NT2/D1 (cell line): ENCODE measurements around the gene GMDS.

ENCODE experiments used
- DNase-seq: peaks from one replicate; pipeline ENCODE4 v3.0.0-alpha.2; 2011; ENCODE audit warnings: low read depth, low spot score
- H3K27me3 ChIP-seq: 2 replicates; pipeline ENCODE4 v1.6.0; 2011; ENCODE audit warnings: mild to moderate bottlenecking; ENCODE audit not compliant: insufficient read length, insufficient read depth
- H3K36me3 ChIP-seq: 2 replicates; pipeline ENCODE4 v1.6.1; 2011; ENCODE audit warnings: mild to moderate bottlenecking, low read length, mixed read lengths; ENCODE audit not compliant: insufficient read depth, insufficient read length
- H3K4me1 ChIP-seq: 2 replicates; pipeline ENCODE4 v1.5.1; 2011; ENCODE audit not compliant: insufficient read depth, insufficient read length
- H3K4me3 ChIP-seq: 2 replicates; pipeline ENCODE4 v1.5.1; 2011; ENCODE audit warnings: low read depth; ENCODE audit not compliant: insufficient read length
- H3K9ac ChIP-seq: 2 replicates; pipeline ENCODE4 v1.6.0; 2011; ENCODE audit warnings: low read depth; ENCODE audit not compliant: insufficient read length
- H3K9me3 ChIP-seq: 2 replicates; pipeline ENCODE4 v1.5.1; 2011; ENCODE audit warnings: mild to moderate bottlenecking, low read length; ENCODE audit not compliant: insufficient read depth
- SUZ12 ChIP-seq: IDR thresholded peaks from 2 replicates; pipeline ENCODE4 v1.6.1; 2011; ENCODE audit not compliant: insufficient read length, insufficient read depth; ENCODE audit errors: extremely low read depth
- YY1 ChIP-seq: IDR thresholded peaks from 2 replicates; pipeline ENCODE4 v1.6.1; 2011; ENCODE audit not compliant: insufficient read length, insufficient read depth
- ZNF274 ChIP-seq: IDR thresholded peaks from 2 replicates; pipeline ENCODE4 v1.6.1; 2011; ENCODE audit warnings: mild to moderate bottlenecking, low read depth, low read length

The GMDS gene

DNA sequence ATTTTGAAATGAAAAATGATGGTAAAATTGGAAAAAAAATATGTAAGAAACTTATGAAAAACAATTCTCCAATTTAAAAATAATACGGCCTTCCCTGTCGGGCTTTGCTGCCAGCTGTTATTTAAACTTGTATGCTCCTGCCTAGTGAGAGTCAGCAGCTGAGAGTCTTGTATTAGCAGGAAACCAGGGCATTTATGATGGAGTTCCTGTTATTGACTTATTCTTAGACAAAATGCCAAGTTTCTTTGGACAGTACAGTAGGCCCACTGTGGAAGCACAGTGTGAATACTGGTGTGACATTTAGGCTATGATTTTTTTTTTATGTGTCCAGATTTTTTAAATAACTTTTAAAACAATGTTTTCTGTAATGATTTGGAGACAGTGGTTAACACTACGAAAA is 42.1 kb downstream of the GMDS start:
- H3K9ac ChIP-seq = no peak overlapping the region
- TF ChIP-seq ZNF274 (no peak), YY1 (no peak), SUZ12 (no peak)
- no peak for DNase-seq
- H3K4me1 ChIP-seq = no peaks in the 10 kb centered on the region
- H3K36me3 ChIP-seq = no peaks in the 10 kb centered on the region
- H3K9me3 ChIP-seq = peaks cover 5% of the 10 kb centered on the region; the same call in 1 of the 2 replicates
- H3K27me3 ChIP-seq = no peaks in the 10 kb centered on the region
- H3K4me3 ChIP-seq = no peak overlapping the region

DNA sequence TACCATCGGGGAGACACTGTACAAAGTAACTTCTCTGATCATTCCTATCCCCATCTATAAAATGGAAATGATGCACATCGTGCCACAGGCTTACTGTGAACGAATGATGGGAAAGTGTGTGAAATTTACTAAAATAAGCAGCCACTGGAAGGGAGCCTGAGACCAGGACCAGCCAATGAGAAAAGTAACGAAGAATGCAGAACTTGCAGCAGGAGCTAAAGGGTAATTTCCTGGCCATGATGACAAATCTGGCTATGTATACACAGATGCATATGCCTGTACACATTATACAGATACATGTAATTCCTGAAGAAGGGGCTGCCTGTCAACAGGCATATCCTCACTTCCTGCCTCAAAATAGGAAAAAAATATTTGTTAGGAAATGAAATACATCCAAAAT is 47.4 kb downstream of the GMDS start:
- DNase-seq = no peak
- Histone ChIP-seq H3K36me3 (no peaks in the 10 kb centered on the region), H3K27me3 (no peaks in the 10 kb centered on the region), H3K9ac (no peak overlapping the region), H3K4me3 (no peak overlapping the region), H3K4me1 (no peaks in the 10 kb centered on the region), H3K9me3 (no peaks in the 10 kb centered on the region)
- TF ChIP-seq SUZ12 = no peak
- no peak for TF ChIP-seq ZNF274
- no peak for TF ChIP-seq YY1

DNA sequence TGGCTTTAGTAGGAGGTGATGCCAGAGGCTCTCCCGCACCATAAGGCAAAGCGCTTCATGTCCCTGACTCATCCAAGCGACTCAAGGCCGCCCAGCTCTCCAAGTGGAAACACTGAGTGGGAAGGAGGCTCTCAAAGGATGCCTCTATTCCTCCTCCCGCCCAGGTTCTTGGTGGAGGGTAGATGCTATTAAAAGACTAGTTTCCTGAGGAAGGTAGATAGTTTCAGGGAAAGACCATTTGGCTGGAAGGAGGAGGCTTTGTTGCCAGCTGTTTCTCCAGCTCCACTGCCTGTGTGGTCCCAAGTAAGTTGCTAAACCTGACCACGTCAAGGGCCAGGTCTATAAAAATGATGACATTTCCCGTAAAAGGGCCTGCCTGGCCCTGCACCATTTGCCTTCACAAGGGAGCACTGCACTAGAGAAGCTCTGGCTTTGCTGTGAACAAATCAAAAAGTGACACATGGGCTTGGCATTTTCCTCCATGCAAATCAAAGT is 48.2 kb downstream of the GMDS start:
- Histone ChIP-seq H3K4me1 (no peaks in the 10 kb centered on the region), H3K9me3 (no peaks in the 10 kb centered on the region; the same call in 1 of the 2 replicates), H3K9ac (no peak overlapping the region), H3K4me3 (no peak overlapping the region), H3K27me3 (no peaks in the 10 kb centered on the region), H3K36me3 (no peaks in the 10 kb centered on the region)
- no peak for DNase-seq
- TF ChIP-seq SUZ12 (no peak), YY1 (no peak), ZNF274 (no peak)

- Histone ChIP-seq H3K36me3 (no peaks in the 10 kb centered on the region), H3K4me1 (no peaks in the 10 kb centered on the region), H3K9ac (no peak overlapping the region), H3K27me3 (no peaks in the 10 kb centered on the region), H3K9me3 (no peaks in the 10 kb centered on the region; the same call in 1 of the 2 replicates), H3K4me3 (no peak overlapping the region)
- peak; percentile 9 for DNase-seq
- TF ChIP-seq ZNF274 (no peak), SUZ12 (no peak), YY1 (no peak)
Observed at GRCh38 chr6:2196079-2196679, 49.2 kb downstream of the GMDS start.

DNA sequence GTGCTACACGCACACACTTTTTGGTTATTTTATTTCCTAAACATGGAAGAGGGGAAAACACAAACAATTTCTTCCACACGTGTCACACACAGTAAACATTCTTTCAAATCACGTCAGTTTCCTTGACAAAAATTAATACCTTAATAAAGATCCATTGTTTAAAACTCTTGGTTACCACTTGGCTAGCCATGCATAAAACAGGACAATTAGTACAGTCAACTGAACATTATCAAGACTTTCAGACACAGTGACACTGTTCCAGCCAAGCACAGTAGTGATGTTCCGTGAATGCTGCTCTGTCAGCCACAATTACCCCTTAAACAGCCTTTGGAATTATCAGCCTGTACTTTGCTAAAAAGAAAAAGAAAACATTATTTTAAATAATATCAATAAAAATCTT is 50.8 kb downstream of the GMDS start:
- no peak for DNase-seq
- H3K36me3 ChIP-seq = no peaks in the 10 kb centered on the region
- TF ChIP-seq ZNF274 = no peak

GRCh38 chr6:2193931-2194330 is 51.5 kb downstream of the GMDS start:
- no peak for DNase-seq
- H3K27me3 ChIP-seq = no peaks in the 10 kb centered on the region
- H3K4me1 ChIP-seq = no peaks in the 10 kb centered on the region
- no peak overlapping the region for H3K4me3 ChIP-seq
- no peak for TF ChIP-seq SUZ12
- TF ChIP-seq YY1 = no peak
- no peak for TF ChIP-seq ZNF274
- no peaks in the 10 kb centered on the region for H3K36me3 ChIP-seq
- H3K9me3 ChIP-seq = no peaks in the 10 kb centered on the region; the same call in 1 of the 2 replicates
- no peak overlapping the region for H3K9ac ChIP-seq

More for the DNA sequence above, 50.8 kb downstream of the GMDS start:
- no peaks in the 10 kb centered on the region for H3K4me1 ChIP-seq
- H3K27me3 ChIP-seq = no peaks in the 10 kb centered on the region
- no peak overlapping the region for H3K9ac ChIP-seq
- no peak overlapping the region for H3K4me3 ChIP-seq
- H3K9me3 ChIP-seq = no peaks in the 10 kb centered on the region; the same call in 1 of the 2 replicates

DNA sequence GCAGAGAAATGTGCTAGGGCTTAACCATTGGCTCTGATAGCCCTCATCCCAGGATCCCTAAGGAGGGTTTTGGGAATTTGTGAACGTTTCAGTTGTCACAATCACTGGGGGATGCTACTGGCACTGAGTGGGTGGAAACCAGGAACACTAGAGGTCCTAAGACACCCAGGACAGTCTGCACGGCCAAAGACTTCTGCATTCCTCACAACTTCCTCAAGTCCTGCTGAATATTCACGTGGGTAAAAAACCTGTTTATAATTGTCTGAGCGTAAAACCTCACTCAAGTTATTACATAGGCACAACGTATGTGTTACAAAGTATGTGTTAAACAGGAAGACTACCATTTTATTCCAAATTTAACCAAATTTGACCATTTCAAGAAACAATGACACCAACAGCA is 52.4 kb downstream of the GMDS start:
- TF ChIP-seq YY1 (no peak), ZNF274 (no peak), SUZ12 (no peak)
- Histone ChIP-seq H3K36me3 (no peaks in the 10 kb centered on the region), H3K27me3 (no peaks in the 10 kb centered on the region), H3K9ac (no peak overlapping the region), H3K9me3 (no peaks in the 10 kb centered on the region; the same call in 1 of the 2 replicates), H3K4me3 (no peak overlapping the region), H3K4me1 (no peaks in the 10 kb centered on the region)
- DNase-seq = no peak

DNA sequence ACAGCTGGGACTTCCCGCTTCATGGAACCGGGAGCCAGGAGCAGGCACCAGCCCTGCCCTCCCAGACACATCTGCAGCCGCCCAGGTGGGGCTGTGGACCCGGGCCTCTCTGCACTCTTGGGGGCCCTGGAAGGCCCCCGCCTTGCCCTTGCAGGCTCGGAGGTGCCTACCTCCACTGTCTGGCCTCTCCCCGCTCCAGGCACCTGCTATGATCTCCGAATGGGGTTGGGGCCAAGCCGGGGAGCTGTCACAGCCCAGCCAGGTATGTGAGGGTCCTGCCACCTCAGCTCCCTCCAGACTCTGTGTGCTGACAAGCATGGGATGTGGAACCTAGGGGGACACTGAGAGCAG is 54.0 kb downstream of the GMDS start:
- H3K4me1 ChIP-seq = no peaks in the 10 kb centered on the region
- no peak overlapping the region for H3K4me3 ChIP-seq
- no peaks in the 10 kb centered on the region for H3K36me3 ChIP-seq
- H3K27me3 ChIP-seq = no peaks in the 10 kb centered on the region
- no peak overlapping the region for H3K9ac ChIP-seq
- TF ChIP-seq ZNF274 = no peak
- no peak for TF ChIP-seq YY1
- no peak for TF ChIP-seq SUZ12
- no peaks in the 10 kb centered on the region; the same call in 1 of the 2 replicates for H3K9me3 ChIP-seq
- no peak for DNase-seq
